ENCODE data around the gene BNIP5. TPM values are rescaled to one million over a fixed set of nuclear protein-coding genes. Genes with fewer than 3 reads are reported as not detected.

Gene BNIP5
- total and polyA plus RNA-seq, 10 donors, result 0.05 TPM; not detected in 9

GRCh38 chr6:36375644-36376155 is 39.0 kb upstream of the BNIP5 start:
- no peak for DNase-seq
- Histone ChIP-seq H3K4me1 (no peaks in the 10 kb centered on the region), H3K4me3 (no peak overlapping the region), H3K9me3 (no peaks in the 10 kb centered on the region), H3K27me3 (replicated peaks in 1 of 7) (no peaks in the 10 kb centered on the region), H3K36me3 (peaks cover 0 to 40% (median 0%) of the 10 kb centered on the region in 6 donors), H3K27ac (no peak overlapping the region)
- 92 to 95% (median 93%) methylated on average over 19 to 20 of the region's 20 CpGs for WGBS, 5 donors
- TF ChIP-seq POLR2A (IDR thresholded peaks at IDR 0.05), result no peak
- TF ChIP-seq, protein P1, sequence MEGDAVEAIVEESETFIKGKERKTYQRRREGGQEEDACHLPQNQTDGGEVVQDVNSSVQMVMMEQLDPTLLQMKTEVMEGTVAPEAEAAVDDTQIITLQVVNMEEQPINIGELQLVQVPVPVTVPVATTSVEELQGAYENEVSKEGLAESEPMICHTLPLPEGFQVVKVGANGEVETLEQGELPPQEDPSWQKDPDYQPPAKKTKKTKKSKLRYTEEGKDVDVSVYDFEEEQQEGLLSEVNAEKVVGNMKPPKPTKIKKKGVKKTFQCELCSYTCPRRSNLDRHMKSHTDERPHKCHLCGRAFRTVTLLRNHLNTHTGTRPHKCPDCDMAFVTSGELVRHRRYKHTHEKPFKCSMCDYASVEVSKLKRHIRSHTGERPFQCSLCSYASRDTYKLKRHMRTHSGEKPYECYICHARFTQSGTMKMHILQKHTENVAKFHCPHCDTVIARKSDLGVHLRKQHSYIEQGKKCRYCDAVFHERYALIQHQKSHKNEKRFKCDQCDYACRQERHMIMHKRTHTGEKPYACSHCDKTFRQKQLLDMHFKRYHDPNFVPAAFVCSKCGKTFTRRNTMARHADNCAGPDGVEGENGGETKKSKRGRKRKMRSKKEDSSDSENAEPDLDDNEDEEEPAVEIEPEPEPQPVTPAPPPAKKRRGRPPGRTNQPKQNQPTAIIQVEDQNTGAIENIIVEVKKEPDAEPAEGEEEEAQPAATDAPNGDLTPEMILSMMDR (IDR thresholded peaks at IDR 0.05 in 8 of 11, conservative IDR thresholded peaks at IDR 0.05 in 3 of 11), result no peak
- TF ChIP-seq POLR2AphosphoS5 (IDR thresholded peaks at IDR 0.05), result no peak
- intact Hi-C loops (cut with DNase I; ENCODE audit: low total_unique reads), result no loop called here

- no peaks in the 10 kb centered on the region for H3K27me3 ChIP-seq (replicated peaks in 1 of 7)
- H3K36me3 ChIP-seq, result peaks cover 0 to 42% (median 0%) of the 10 kb centered on the region in 6 donors
- peaks cover 0 to 4% (median 0%) of the 10 kb centered on the region in 6 donors for H3K4me1 ChIP-seq
- intact Hi-C loops (cut with DNase I; ENCODE audit: low total_unique reads), result no loop called here
- H3K9me3 ChIP-seq, result no peaks in the 10 kb centered on the region
- 87 to 93% (median 89%) methylated on average over 8 of the region's 8 CpGs for WGBS, 5 donors
- TF ChIP-seq POLR2AphosphoS5 (IDR thresholded peaks at IDR 0.05), result no peak
- no peak for TF ChIP-seq POLR2A (IDR thresholded peaks at IDR 0.05)
- TF ChIP-seq, protein P1 (IDR thresholded peaks at IDR 0.05 in 8 of 11, conservative IDR thresholded peaks at IDR 0.05 in 3 of 11), result no peak
- DNase-seq, result no peak
- H3K27ac ChIP-seq, result no peak overlapping the region
- H3K4me3 ChIP-seq, result no peak overlapping the region
Observed at GRCh38 chr6:36374972-36375371, 38.3 kb upstream of the BNIP5 start.

DNA sequence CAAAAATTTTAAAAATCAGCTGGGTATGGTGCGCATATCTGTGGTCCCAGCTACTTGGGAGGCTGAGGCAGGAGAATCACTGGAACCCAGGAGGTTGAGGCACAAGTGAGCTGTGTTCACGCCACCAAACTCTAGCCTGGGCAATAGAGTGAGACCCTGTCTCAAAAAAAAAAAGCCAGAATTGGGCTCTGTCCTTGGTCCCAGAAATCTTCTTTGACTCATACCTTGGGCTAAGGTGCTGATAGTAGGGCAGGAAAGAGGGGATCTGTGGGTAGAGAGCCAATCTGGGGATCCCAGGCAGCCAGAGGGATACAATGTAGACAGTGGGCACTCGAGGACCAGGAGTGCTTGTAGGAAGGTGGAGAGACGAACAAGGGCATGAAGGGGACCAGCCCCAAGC is 37.5 kb upstream of the BNIP5 start:
- H3K4me3 ChIP-seq, result no peak overlapping the region
- H3K27me3 ChIP-seq (replicated peaks in 1 of 7), result no peaks in the 10 kb centered on the region
- TF ChIP-seq POLR2AphosphoS5 (IDR thresholded peaks at IDR 0.05) (no peak), POLR2A (IDR thresholded peaks at IDR 0.05) (no peak)
- TF ChIP-seq, protein P1 (IDR thresholded peaks at IDR 0.05 in 8 of 11, conservative IDR thresholded peaks at IDR 0.05 in 3 of 11), result no peak
- H3K9me3 ChIP-seq, result no peaks in the 10 kb centered on the region
- peaks cover 0 to 43% (median 0%) of the 10 kb centered on the region in 6 donors for H3K36me3 ChIP-seq
- no peak for DNase-seq
- intact Hi-C loops (cut with DNase I; ENCODE audit: low total_unique reads), result no loop called here
- H3K27ac ChIP-seq, result no peak overlapping the region
- peaks cover 0 to 11% (median 3%) of the 10 kb centered on the region in 6 donors for H3K4me1 ChIP-seq
- 89 to 97% (median 91%) methylated on average over 4 of the region's 4 CpGs for WGBS, 5 donors

- Histone ChIP-seq H3K36me3 (peaks cover 0 to 50% (median 0%) of the 10 kb centered on the region in 6 donors), H3K4me3 (no peak overlapping the region), H3K4me1 (peaks cover 0 to 18% (median 3%) of the 10 kb centered on the region in 6 donors), H3K27me3 (replicated peaks in 1 of 7) (no peaks in the 10 kb centered on the region), H3K9me3 (no peaks in the 10 kb centered on the region), H3K27ac (no peak overlapping the region)
- no peak for DNase-seq
- TF ChIP-seq POLR2A (IDR thresholded peaks at IDR 0.05), result no peak
- TF ChIP-seq, protein P1 (IDR thresholded peaks at IDR 0.05 in 8 of 11, conservative IDR thresholded peaks at IDR 0.05 in 3 of 11), result no peak
- TF ChIP-seq POLR2AphosphoS5 (IDR thresholded peaks at IDR 0.05), result no peak
- 65 to 76% (median 67%) methylated on average over 13 to 15 of the region's 15 CpGs for WGBS, 5 donors
- intact Hi-C loops (cut with DNase I; ENCODE audit: low total_unique reads), result no loop called here
Observed at GRCh38 chr6:36373368-36374019, 36.8 kb upstream of the BNIP5 start.

All from spleen (tissue), 11 donors.